HepG2 (cell line): ENCODE measurements around the gene NXPH1. TPM values are rescaled to one million over a fixed set of nuclear protein-coding genes. Genes with fewer than 3 reads are reported as not detected.

ENCODE experiments used
- ATAC-seq: fragments of 200-7000 bp; cut with Tn5 transposase; 3 replicates; pipeline ENCODE4 v1.9.1; 2020; ENCODE audit warnings: mild to moderate bottlenecking, moderate library complexity
- BruUV-seq: library from RNA; stranded (reverse); fragments of 400-500 nt; replicated peaks from 2 replicates; lab custom pipeline; 2021; lab: Mats Ljungman, UMichigan
- CTCF ChIA-PET: fragments of 300-600 bp; formaldehyde crosslinking; extraction: SDS; loops from one replicate; lab custom pipeline; 2021; ENCODE audit warnings: low total read pairs, inconsistent platforms, low intra/inter-chr PET ratio; lab: Yijun Ruan, JAX
- POLR2A ChIA-PET: fragments of 350-600 bp; sonication (Branson Sonifier 250); formaldehyde crosslinking; loops from one replicate; lab custom pipeline; 2020; ENCODE audit warnings: antibody characterized with exemption, inconsistent platforms; lab: Yijun Ruan, JAX
- DNase-seq: peaks from one replicate; pipeline ENCODE4 v3.0.0-alpha.2; 2015; ENCODE audit warnings: low spot score
- FAIRE-seq: peaks from 3 replicates; lab custom pipeline; 2011; peaks lifted over from hg19 to GRCh38; lab: Jason Lieb, UNC
- H2AFZ ChIP-seq: one replicate; pipeline ENCODE4 v1.6.1; 2011; ENCODE audit warnings: low read length, inconsistent platforms
- H3K27ac ChIP-seq: fragments of 300-600 bp; 3 replicates; pipeline ENCODE4 v1.8.0; 2011; ENCODE audit warnings: mixed run types, mild to moderate bottlenecking, mixed read lengths, low read length, inconsistent platforms; ENCODE audit not compliant: insufficient read depth; ENCODE audit errors: extremely low read length
- H3K27me3 ChIP-seq, 2 experiments: fragments of 200-600 bp in 1 of 2; 2 replicates in 1 of 2; 3 replicates in 1 of 2; pipeline versions ENCODE4 v1.6.0 to v1.8.0; 2011; ENCODE audit warnings: low read length in 2 of 2, mild to moderate bottlenecking in 2 of 2, moderate library complexity in 2 of 2, inconsistent platforms in 1 of 2; ENCODE audit not compliant: insufficient read depth in 2 of 2, control insufficient read depth in 1 of 2
- H3K36me3 ChIP-seq, 2 experiments: fragments of 200-600 bp in 1 of 2; replicated peaks in 1 of 2; 2 replicates in 1 of 2; 3 replicates in 1 of 2; pipeline versions ENCODE4 v1.5.1 to v1.8.0; 2011; ENCODE audit warnings: low read length in 2 of 2, inconsistent platforms in 1 of 2; ENCODE audit not compliant: insufficient read depth in 2 of 2, control insufficient read depth in 1 of 2
- H3K4me1 ChIP-seq: 2 replicates; pipeline ENCODE4 v1.5.1; 2012; ENCODE audit warnings: low read length, inconsistent platforms; ENCODE audit not compliant: insufficient read depth
- H3K4me2 ChIP-seq: 2 replicates; pipeline ENCODE4 v1.6.0; 2011; ENCODE audit warnings: low read depth, low read length, inconsistent platforms
- H3K4me3 ChIP-seq, 3 experiments: fragments of 200-600 bp in 1 of 3; sonication (generic), shearing (Covaris generic) in 1 of 3; replicated peaks in 1 of 3; 2 replicates each; pipeline ENCODE4 v1.5.1; 2011 to 2016; ENCODE audit warnings: low read length in 3 of 3, inconsistent platforms in 2 of 3, low read depth in 2 of 3, mild to moderate bottlenecking in 2 of 3, control low read depth in 1 of 3, mixed read lengths in 1 of 3; ENCODE audit not compliant: insufficient read depth in 1 of 3
- H3K79me2 ChIP-seq: one replicate; pipeline ENCODE4 v1.6.1; 2011; ENCODE audit warnings: low read length, inconsistent platforms; ENCODE audit not compliant: insufficient read depth
- H3K9ac ChIP-seq: 2 replicates; pipeline ENCODE4 v1.6.0; 2011; ENCODE audit warnings: mild to moderate bottlenecking, low read depth, low read length, inconsistent platforms; ENCODE audit not compliant: insufficient read depth
- H3K9me3 ChIP-seq: 2 replicates; pipeline ENCODE4 v1.5.1; 2012; ENCODE audit warnings: mild to moderate bottlenecking, low read length
- H4K20me1 ChIP-seq: 2 replicates; pipeline ENCODE4 v1.6.0; 2011; ENCODE audit warnings: inconsistent platforms, mild to moderate bottlenecking, low read length, moderate library complexity; ENCODE audit not compliant: insufficient read depth
- ARNT2 ChIP-seq: sonication (generic); formaldehyde crosslinking; IDR thresholded peaks from 2 replicates; pipeline ENCODE4 v1.8.0; 2022; ENCODE audit warnings: mild to moderate bottlenecking, low read depth, missing genetic modification reagents, moderate library complexity
- CEBPG ChIP-seq: IDR thresholded peaks from 2 replicates; pipeline ENCODE4 v1.6.1; 2016
- CREBL2 ChIP-seq: sonication (generic); formaldehyde crosslinking; IDR thresholded peaks from 2 replicates; pipeline ENCODE4 v1.8.1; 2023; ENCODE audit warnings: missing genetic modification reagents, mild to moderate bottlenecking, borderline replicate concordance
- HES4 ChIP-seq: sonication (generic); formaldehyde crosslinking; IDR thresholded peaks from 2 replicates; pipeline ENCODE4 v1.9.0; 2021; ENCODE audit warnings: mild to moderate bottlenecking, missing genetic modification reagents, borderline replicate concordance
- IKZF5 ChIP-seq: IDR thresholded peaks from 2 replicates; pipeline ENCODE4 v1.6.1; 2018; ENCODE audit warnings: missing genetic modification reagents, mild to moderate bottlenecking, missing compliant biosample characterization
- RXRB ChIP-seq: IDR thresholded peaks from 2 replicates; pipeline ENCODE4 v1.6.1; 2016; ENCODE audit warnings: borderline replicate concordance, missing genetic modification reagents, missing compliant biosample characterization
- SIX4 ChIP-seq: sonication (generic); formaldehyde crosslinking; IDR thresholded peaks from 2 replicates; pipeline ENCODE4 v1.4.0; 2020; ENCODE audit warnings: missing genetic modification reagents
- SNAPC4 ChIP-seq: sonication (generic); formaldehyde crosslinking; IDR thresholded peaks from 2 replicates; pipeline ENCODE4 v1.4.0; 2020; ENCODE audit warnings: mild to moderate bottlenecking, missing genetic modification reagents
- ZNF251 ChIP-seq: sonication (generic); formaldehyde crosslinking; IDR thresholded peaks from 2 replicates; pipeline ENCODE4 v1.9.0; 2021; ENCODE audit warnings: mild to moderate bottlenecking, missing genetic modification reagents
- ZNF451 ChIP-seq: sonication (generic); formaldehyde crosslinking; IDR thresholded peaks from 2 replicates; pipeline ENCODE4 v1.5.0; 2020; ENCODE audit warnings: mild to moderate bottlenecking, missing genetic modification reagents
- ZNF569 ChIP-seq: sonication (generic); formaldehyde crosslinking; IDR thresholded peaks from 2 replicates; pipeline ENCODE4 v1.5.0; 2020; ENCODE audit warnings: mild to moderate bottlenecking, missing genetic modification reagents, moderate library complexity, borderline replicate concordance
- ZNF580 ChIP-seq: IDR thresholded peaks from 2 replicates; pipeline ENCODE4 v1.6.1; 2016; ENCODE audit warnings: low read depth, borderline replicate concordance
- ZNF614 ChIP-seq: IDR thresholded peaks from 2 replicates; pipeline ENCODE4 v1.6.1; 2018; ENCODE audit warnings: missing biosample characterization, missing genetic modification reagents, inconsistent platforms, borderline replicate concordance
- ZNF770 ChIP-seq: sonication (generic); formaldehyde crosslinking; IDR thresholded peaks from 2 replicates; pipeline ENCODE4 v1.5.0; 2020; ENCODE audit warnings: mild to moderate bottlenecking, missing genetic modification reagents
- WGBS: methylation state at CpG from one replicate; pipeline ENCODE4 v1.1.6; 2017; ENCODE audit warnings: low lambda C conversion rate; 5-methylcytosine and 5-hydroxymethylcytosine counted together
- in situ Hi-C: cut with HindIII; loops from 2 replicates; pipeline ENCODE4 v1.10.0; 2017; ENCODE audit warnings: low pct_unique_long_range_greater_than_20kb; ENCODE audit not compliant: extremely low pct_ligation_motif_present
- intact Hi-C: fragments of 100-400 bp; cut with micrococcal nuclease; formaldehyde crosslinking; loops from one replicate; pipeline ENCODE4 v1.10.0; 2022; ENCODE audit not compliant: unreplicated experiment
- polyA plus RNA-seq, 8 experiments: library from polyadenylated mRNA; depleted of rRNA in 3 of 8; stranded (reverse) in 7 of 8; unstranded in 1 of 8; fragments of >200 nt; fragmentation: Illumina TruSeq in 4 of 8; extraction: Trizol in 4 of 8; gene quantifications; 2 replicates each; pipeline versions ENCODE4 v1.2.1 to v1.2.3, GENCODE V29; 2011 to 2016; ENCODE audit warnings: low read depth in 4 of 8, missing spikeins in 1 of 8, mixed read lengths in 1 of 8; ENCODE audit not compliant: insufficient read depth in 1 of 8
- total RNA-seq, 5 experiments: library from RNA; depleted of rRNA; stranded (reverse); fragments of >200 nt; fragmentation: Illumina TruSeq; extraction: Trizol; gene quantifications; 2 replicates each; pipeline ENCODE4 v1.2.3, GENCODE V29; 2016; ENCODE audit warnings: low read depth in 1 of 5

Gene NXPH1
- total and polyA plus RNA-seq, 2 of the 13 experiments (the other 11 are each of a cell fraction or from before 2014, with no cell fraction given): not detected

GRCh38 chr7:8390262-8390626 lies 43.2 kb upstream of the NXPH1 start:
- Histone ChIP-seq H3K79me2 (no peaks in the 10 kb centered on the region), H3K36me3 (no peaks in the 10 kb centered on the region), H3K27me3 (no peaks in the 10 kb centered on the region), H3K4me1 (no peaks in the 10 kb centered on the region), H3K4me3 (no peak overlapping the region), H3K4me2 (no peak overlapping the region), H3K9me3 (no peaks in the 10 kb centered on the region), H2AFZ (no peak overlapping the region), H3K9ac (no peak overlapping the region), H3K27ac (no peak overlapping the region), H4K20me1 (no peaks in the 10 kb centered on the region)
- in situ Hi-C loops (no loop called here), intact Hi-C loops (no loop called here)
- 0% methylated on average over 3 of the region's 3 CpGs for WGBS
- CTCF ChIA-PET: no interaction called here
- no peak for FAIRE-seq
- ATAC-seq: no peak
- BruUV-seq: no TSS peak
- POLR2A ChIA-PET: no interaction called here
- no peak for DNase-seq
- no peak for TF ChIP-seq RXRB (CRISPR knock-in tag)
- TF ChIP-seq HES4: no peak
- TF ChIP-seq ZNF251 (CRISPR knock-in tag): no peak
- no peak for TF ChIP-seq ZNF451 (CRISPR knock-in tag)
- TF ChIP-seq ZNF580 (CRISPR knock-in tag): no peak
- TF ChIP-seq ZNF614: no peak
- TF ChIP-seq ARNT2 (CRISPR knock-in tag): no peak
- TF ChIP-seq SNAPC4 (CRISPR knock-in tag): no peak
- no peak for TF ChIP-seq CREBL2
- TF ChIP-seq ZNF770 (CRISPR knock-in tag): no peak
- no peak for TF ChIP-seq ZNF569 (CRISPR knock-in tag)
- no peak for TF ChIP-seq SIX4 (CRISPR knock-in tag)
- TF ChIP-seq IKZF5 (CRISPR knock-in tag): no peak
- no peak for TF ChIP-seq CEBPG (CRISPR knock-in tag)
